Measurements from ENCODE around the gene PSMB9.

Gene PSMB9

DNA sequence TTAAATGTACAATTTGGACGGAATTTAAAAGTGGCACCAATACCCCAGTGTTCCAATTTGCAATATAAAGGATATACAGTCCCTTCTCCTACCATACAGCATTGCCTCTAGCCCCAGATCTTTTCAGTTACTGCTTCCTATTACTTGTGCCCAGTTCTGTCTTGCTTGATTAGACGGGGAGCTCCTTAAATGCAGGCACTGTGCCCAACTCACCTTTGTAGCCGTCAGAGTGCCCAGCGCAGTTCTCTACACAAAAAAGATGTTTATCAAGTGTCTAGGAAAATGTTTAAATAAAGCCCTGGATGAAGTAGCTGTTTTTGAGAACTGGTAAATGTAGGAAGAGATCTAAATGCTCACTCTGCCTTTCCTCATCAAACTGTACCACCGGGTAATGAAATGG, 23.1 kb upstream of the PSMB9 start:
- FAIRE-seq = no peak
- no peak for TF ChIP-seq CTCF (IDR thresholded peaks at IDR 0.05; ENCODE audit: insufficient read depth, missing control alignments)

GRCh38 chr6:32832535-32832934, 21.5 kb upstream of the PSMB9 start:
- DNase-seq (ENCODE audit: insufficient read length, low spot score) = no peak
- no peak for TF ChIP-seq CTCF (IDR thresholded peaks at IDR 0.05; ENCODE audit: insufficient read depth, missing control alignments)
- no peak for FAIRE-seq

More for the DNA sequence above, 23.1 kb upstream of the PSMB9 start:
- DNase-seq (ENCODE audit: insufficient read length, low spot score) = no peak

- DNase-seq (ENCODE audit: insufficient read length, low spot score) (no peak), FAIRE-seq (no peak)
- no peak for TF ChIP-seq CTCF (IDR thresholded peaks at IDR 0.05; ENCODE audit: insufficient read depth, missing control alignments)
Observed at GRCh38 chr6:32833664-32834063, 20.3 kb upstream of the PSMB9 start.

DNA sequence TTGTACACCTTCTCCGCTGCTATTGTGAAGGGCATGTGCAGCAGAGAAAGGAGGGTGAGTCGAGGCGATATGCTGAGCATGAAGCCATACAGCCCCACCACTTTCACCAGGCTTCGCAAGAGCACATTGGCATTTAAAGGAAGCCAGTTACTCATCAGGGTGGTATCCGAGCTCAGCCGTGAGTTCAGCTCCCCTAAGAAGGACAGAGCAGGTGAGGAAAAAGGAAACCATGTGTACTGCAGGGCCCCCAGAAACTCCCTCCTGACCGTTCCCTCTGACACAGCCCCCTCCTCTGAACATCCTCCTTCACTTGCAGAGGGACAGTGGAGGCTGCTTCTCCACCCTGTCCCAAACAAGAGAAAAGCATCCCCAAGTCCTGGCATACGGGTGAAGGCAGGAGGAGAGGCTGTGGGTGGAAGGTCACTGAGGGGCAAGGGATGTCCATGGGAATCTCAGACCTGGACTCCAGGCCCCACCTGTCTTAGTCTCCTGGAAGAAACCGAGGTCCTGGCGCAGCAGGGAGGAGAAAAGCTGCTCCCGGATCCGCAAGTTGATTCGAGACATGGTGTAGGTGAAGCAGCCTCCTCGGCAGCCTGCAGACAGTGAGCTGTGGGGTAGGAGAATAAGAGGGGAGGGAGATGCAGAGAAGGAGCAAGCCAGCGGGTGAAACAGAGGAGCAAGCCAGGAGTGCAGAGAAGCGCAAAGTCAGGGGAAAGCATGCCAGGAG, 18.7 kb upstream of the PSMB9 start:
- DNase-seq (ENCODE audit: insufficient read length, low spot score) (no peak), FAIRE-seq (no peak)
- TF ChIP-seq CTCF (IDR thresholded peaks at IDR 0.05; ENCODE audit: insufficient read depth, missing control alignments) = no peak

GRCh38 chr6:32836873-32837272, 17.1 kb upstream of the PSMB9 start:
- DNase-seq (ENCODE audit: insufficient read length, low spot score) (no peak), FAIRE-seq (no peak)
- no peak for TF ChIP-seq CTCF (IDR thresholded peaks at IDR 0.05; ENCODE audit: insufficient read depth, missing control alignments)

DNA sequence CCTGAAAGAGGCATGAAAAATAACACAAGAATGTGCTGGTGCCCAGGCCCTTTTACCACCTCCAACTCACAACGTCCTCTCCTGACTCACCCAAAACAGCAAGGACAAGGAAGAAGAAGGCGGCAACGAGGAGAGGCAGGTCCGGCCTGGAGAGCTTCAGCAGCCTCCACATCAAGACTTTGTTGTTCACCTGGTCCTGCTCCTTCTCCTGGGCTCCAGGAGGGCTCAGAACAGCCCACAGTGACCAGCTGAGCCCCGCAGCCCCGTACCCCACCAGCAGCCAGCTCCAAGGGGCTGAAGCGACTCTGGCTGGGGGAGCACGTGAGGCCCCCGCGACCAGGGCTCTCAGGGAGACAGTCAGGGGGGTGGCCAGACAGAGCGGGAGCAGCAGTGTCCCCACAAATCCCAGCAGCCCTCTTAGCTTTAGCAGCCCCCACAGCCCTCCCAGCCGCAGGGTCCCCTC, 16.3 kb upstream of the PSMB9 start:
- FAIRE-seq (no peak), DNase-seq (ENCODE audit: insufficient read length, low spot score) (no peak)
- no peak for TF ChIP-seq CTCF (IDR thresholded peaks at IDR 0.05; ENCODE audit: insufficient read depth, missing control alignments)
